HG03280 (cell line): ENCODE data around the gene RPS6KA1.
"Not testable (repeated sequence)": the region's sequence is repeated elsewhere in the genome, so short reads cannot be mapped to it uniquely, and the experiment has no call there.

Experiments
- ATAC-seq: cut with Tn5 transposase; IDR thresholded peaks from one replicate; pipeline ENCODE4 v1.9.1; 2021; ENCODE audit warnings: mild to moderate bottlenecking, moderate library complexity; ENCODE audit not compliant: unreplicated experiment

Gene RPS6KA1

GRCh38 chr1:26585471-26585870 lies 55.9 kb downstream of the RPS6KA1 start:
- ATAC-seq: no peak

GRCh38 chr1:26593385-26593784 lies 63.8 kb downstream of the RPS6KA1 start:
- no peak for ATAC-seq

GRCh38 chr1:26594593-26594992 lies 65.0 kb downstream of the RPS6KA1 start:
- not testable (repeated sequence) for ATAC-seq

- ATAC-seq: no peak
These were observed 68.1 kb downstream of the RPS6KA1 start for GRCh38 chr1:26597629-26598039.

GRCh38 chr1:26598890-26599289 lies 69.3 kb downstream of the RPS6KA1 start:
- no peak for ATAC-seq

- no peak for ATAC-seq
These were observed 72.9 kb downstream of the RPS6KA1 start for GRCh38 chr1:26602378-26602959.

GRCh38 chr1:26603856-26604255 lies 74.3 kb downstream of the RPS6KA1 start:
- no peak for ATAC-seq

GRCh38 chr1:26607186-26607585 lies 77.6 kb downstream of the RPS6KA1 start:
- ATAC-seq: no peak

- ATAC-seq: no peak
These were observed 79.3 kb downstream of the RPS6KA1 start for GRCh38 chr1:26608895-26609294.

GRCh38 chr1:26610781-26611180 lies 81.2 kb downstream of the RPS6KA1 start:
- ATAC-seq: no peak

- not testable (repeated sequence) for ATAC-seq
These were observed 83.1 kb downstream of the RPS6KA1 start for GRCh38 chr1:26612627-26613026.

- ATAC-seq: no peak
These were observed 85.3 kb downstream of the RPS6KA1 start for GRCh38 chr1:26614655-26615411.

GRCh38 chr1:26616881-26617280 lies 87.3 kb downstream of the RPS6KA1 start:
- no peak for ATAC-seq

- no peak for ATAC-seq
These were observed 89.0 kb downstream of the RPS6KA1 start for GRCh38 chr1:26618561-26618960.
